H9 (cell line): ENCODE measurements around the gene GNB1L. TPM values are rescaled to one million over a fixed set of nuclear protein-coding genes. Genes with fewer than 3 reads are reported as not detected.

Experiments used
- DNase-seq: peaks from one replicate; pipeline ENCODE4 v3.0.0-alpha.2; 2017
- H2AFZ ChIP-seq: one replicate; pipeline ENCODE4 v1.6.1; 2013; ENCODE audit warnings: mild to moderate bottlenecking, low read length, control low read depth, moderate library complexity
- H2AK5ac ChIP-seq: 2 replicates; pipeline ENCODE4 v1.6.1; 2013; ENCODE audit warnings: low read length, control low read depth, mixed read lengths; ENCODE audit not compliant: insufficient read length
- H2BK120ac ChIP-seq: one replicate; pipeline ENCODE4 v1.6.1; 2013; ENCODE audit warnings: low read depth, mild to moderate bottlenecking, low read length, control low read depth, inconsistent platforms; ENCODE audit not compliant: poor library complexity, severe bottlenecking
- H2BK12ac ChIP-seq: 2 replicates; pipeline ENCODE4 v1.6.1; 2013; ENCODE audit warnings: low read length, control low read depth, mixed read lengths, low read depth; ENCODE audit not compliant: insufficient read length
- H2BK15ac ChIP-seq: 2 replicates; pipeline ENCODE4 v1.6.1; 2013; ENCODE audit warnings: low read depth, low read length, control low read depth
- H2BK20ac ChIP-seq: one replicate; pipeline ENCODE4 v1.6.1; 2013; ENCODE audit warnings: low read depth, mild to moderate bottlenecking, low read length, control low read depth, inconsistent platforms; ENCODE audit not compliant: poor library complexity, severe bottlenecking
- H2BK5ac ChIP-seq: 2 replicates; pipeline ENCODE4 v1.6.1; 2013; ENCODE audit warnings: low read length, control low read depth, mixed read lengths; ENCODE audit not compliant: insufficient read length
- H3K14ac ChIP-seq: 2 replicates; pipeline ENCODE4 v1.6.1; 2013; ENCODE audit warnings: low read length, control low read depth; ENCODE audit not compliant: insufficient read depth
- H3K18ac ChIP-seq: 2 replicates; pipeline ENCODE4 v1.6.1; 2013; ENCODE audit warnings: low read depth, mild to moderate bottlenecking, mixed read lengths, low read length, control low read depth; ENCODE audit not compliant: insufficient read length
- H3K23ac ChIP-seq: 2 replicates; pipeline ENCODE4 v1.6.1; 2013; ENCODE audit warnings: low read length, control low read depth, mixed read lengths, low read depth; ENCODE audit not compliant: insufficient read length
- H3K23me2 ChIP-seq: 2 replicates; pipeline ENCODE4 v1.6.1; 2013; ENCODE audit warnings: low read depth, mild to moderate bottlenecking, mixed read lengths, low read length, control low read depth; ENCODE audit not compliant: insufficient read length, poor library complexity, severe bottlenecking
- H3K27ac ChIP-seq: 2 replicates; pipeline ENCODE4 v1.5.1; 2013; ENCODE audit warnings: low read length, control low read depth, mixed read lengths, low read depth; ENCODE audit not compliant: insufficient read length
- H3K27me3 ChIP-seq: 2 replicates; pipeline ENCODE4 v1.6.1; 2013; ENCODE audit warnings: low read length, control low read depth, inconsistent platforms; ENCODE audit not compliant: insufficient read depth
- H3K4ac ChIP-seq: 2 replicates; pipeline ENCODE4 v1.6.1; 2013; ENCODE audit warnings: low read depth, mild to moderate bottlenecking, control low read depth, inconsistent platforms, low read length, moderate library complexity
- H3K4me1 ChIP-seq: 2 replicates; pipeline ENCODE4 v1.6.1; 2013; ENCODE audit warnings: low read length, control low read depth, inconsistent platforms; ENCODE audit not compliant: insufficient read depth
- H3K4me2 ChIP-seq: 2 replicates; pipeline ENCODE4 v1.6.1; 2013; ENCODE audit warnings: low read length, control low read depth, mixed read lengths; ENCODE audit not compliant: insufficient read length, insufficient read depth
- H3K56ac ChIP-seq: 2 replicates; pipeline ENCODE4 v1.6.1; 2013; ENCODE audit warnings: low read depth, mild to moderate bottlenecking, mixed read lengths, low read length, control low read depth; ENCODE audit not compliant: insufficient read length
- H3K79me1 ChIP-seq: 2 replicates; pipeline ENCODE4 v1.6.1; 2013; ENCODE audit warnings: low read depth, mild to moderate bottlenecking, moderate library complexity, low read length, control low read depth, inconsistent platforms; ENCODE audit not compliant: insufficient read depth, poor library complexity, severe bottlenecking
- H3K79me2 ChIP-seq: 2 replicates; pipeline ENCODE4 v1.6.1; 2013; ENCODE audit warnings: low read length, control low read depth, inconsistent platforms; ENCODE audit not compliant: insufficient read depth
- H3K9ac ChIP-seq: 2 replicates; pipeline ENCODE4 v1.6.1; 2013; ENCODE audit warnings: low read length, control low read depth, mixed read lengths; ENCODE audit not compliant: insufficient read length; ENCODE audit errors: extremely low read depth
- H3K9me3 ChIP-seq: one replicate; pipeline ENCODE4 v1.6.1; 2013; ENCODE audit warnings: low read depth, low read length, inconsistent platforms; ENCODE audit not compliant: control insufficient read depth
- H3T11ph ChIP-seq: one replicate; pipeline ENCODE4 v1.6.1; 2013; ENCODE audit warnings: mild to moderate bottlenecking, low read length, control low read depth, inconsistent platforms
- H4K20me1 ChIP-seq: one replicate; pipeline ENCODE4 v1.6.1; 2013; ENCODE audit not compliant: control insufficient read depth, insufficient read length, insufficient read depth
- H4K5ac ChIP-seq: 2 replicates; pipeline ENCODE4 v1.6.1; 2013; ENCODE audit warnings: low read depth, mild to moderate bottlenecking, mixed read lengths, low read length, control low read depth; ENCODE audit not compliant: insufficient read length
- H4K8ac ChIP-seq: replicated peaks from 2 replicates; pipeline ENCODE4 v1.6.1; 2013; ENCODE audit warnings: low read length, control low read depth, mixed read lengths, low read depth; ENCODE audit not compliant: insufficient read length
- H4K91ac ChIP-seq: 2 replicates; pipeline ENCODE4 v1.6.1; 2013; ENCODE audit warnings: low read depth, mild to moderate bottlenecking, moderate library complexity, mixed read lengths, low read length, control low read depth; ENCODE audit not compliant: insufficient read length
- H3K27ac Mint-ChIP-seq, 3 experiments: 2 replicates in 2 of 3; 3 replicates in 1 of 3; pipeline ENCODE4 v1.8.0; 2020 to 2021; ENCODE audit warnings: mixed read lengths in 3 of 3, mild to moderate bottlenecking in 1 of 3, moderate library complexity in 1 of 3
- H3K27me3 Mint-ChIP-seq: 2 replicates; pipeline ENCODE4 v1.8.0; 2021; ENCODE audit warnings: low read depth, mild to moderate bottlenecking, moderate library complexity, mixed read lengths
- H3K36me3 Mint-ChIP-seq, 3 experiments: 2 replicates in 2 of 3; 3 replicates in 1 of 3; pipeline ENCODE4 v1.8.0; 2020 to 2021; ENCODE audit warnings: low read depth in 3 of 3, mixed read lengths in 3 of 3; ENCODE audit not compliant: insufficient read depth in 1 of 3
- H3K4me1 Mint-ChIP-seq, 2 experiments: 2 replicates each; pipeline ENCODE4 v1.8.0; 2020; ENCODE audit warnings: mixed read lengths in 2 of 2
- H3K4me3 Mint-ChIP-seq, 2 experiments: 2 replicates in 1 of 2; 3 replicates in 1 of 2; pipeline ENCODE4 v1.8.0; 2020 to 2021; ENCODE audit warnings: mild to moderate bottlenecking in 2 of 2, mixed read lengths in 2 of 2, moderate library complexity in 1 of 2
- H3K9me3 Mint-ChIP-seq, 2 experiments: 2 replicates in 1 of 2; 3 replicates in 1 of 2; pipeline ENCODE4 v1.8.0; 2020; ENCODE audit warnings: mild to moderate bottlenecking in 2 of 2, mixed read lengths in 2 of 2, moderate library complexity in 1 of 2
- CTCF ChIP-seq: fragments of 200-600 bp; sonication (generic); conservative IDR thresholded peaks from 3 replicates; pipeline ENCODE4 v1.8.0; 2021; ENCODE audit warnings: antibody characterized with exemption, mild to moderate bottlenecking
- WGBS: extraction: QIAGEN DNeasy Blood & Tissue Kit; methylation state at CpG from one replicate; pipeline ENCODE4 v1.1.7; 2013; ENCODE audit warnings: missing lambda C conversion rate, low lambda C conversion rate, mixed read lengths; ENCODE audit not compliant: insufficient read length; ENCODE audit errors: extremely low coverage; 5-methylcytosine and 5-hydroxymethylcytosine counted together
- total RNA-seq: library from RNA; stranded (reverse); gene quantifications from 2 replicates; pipeline ENCODE4 v1.2.1, GENCODE V29; 2021

Gene GNB1L
- total RNA-seq, 1 experiment from 2014 or later, result 22.4 TPM

GRCh38 chr22:19855504-19856409 lies 1.1 kb upstream of the GNB1L start:
- peak overlapping the region; percentile 46 for H3K4me2 ChIP-seq
- H3K14ac ChIP-seq, result peak overlapping the region; percentile 85; the same call in 1 of the 2 replicates
- no peak overlapping the region for H2BK5ac ChIP-seq
- no peak overlapping the region for H2BK120ac ChIP-seq
- H3K79me1 ChIP-seq, result peaks cover 10% of the 10 kb centered on the region
- no peaks in the 10 kb centered on the region for H3K9me3 ChIP-seq
- no peak overlapping the region for H4K91ac ChIP-seq
- H2AK5ac ChIP-seq, result no peak overlapping the region
- H2BK12ac ChIP-seq, result no peak overlapping the region
- H3K23me2 ChIP-seq, result peaks cover 17% of the 10 kb centered on the region
- no peak overlapping the region for H3K56ac ChIP-seq
- no peaks in the 10 kb centered on the region; the same call in 1 of the 2 replicates for H3K4me1 ChIP-seq
- no peaks in the 10 kb centered on the region for H3K9me3 Mint-ChIP-seq
- WGBS, result no CpG with 5 or more reads among the region's 24 CpGs
- peak overlapping the region; percentile 33 to 92 (median 52); a peak in 2 of 7 replicates for H3K27ac Mint-ChIP-seq
- no peaks in the 10 kb centered on the region; the same call in none of the 2 replicates for H3K27me3 Mint-ChIP-seq
- no peak overlapping the region for H3K27ac ChIP-seq
- peaks cover 30 to 32% of the 10 kb centered on the region in 2 experiments for H3K4me1 Mint-ChIP-seq
- H4K8ac ChIP-seq, result no peak overlapping the region
- H2AFZ ChIP-seq, result no peak overlapping the region
- peaks cover 19 to 32% (median 28%) of the 10 kb centered on the region in 3 experiments; a peak in 6 of 7 replicates for H3K36me3 Mint-ChIP-seq
- no peak overlapping the region for H2BK15ac ChIP-seq
- H2BK20ac ChIP-seq, result no peak overlapping the region
- no peak overlapping the region for H3T11ph ChIP-seq
- H4K5ac ChIP-seq, result no peak overlapping the region
- peaks cover 13% of the 10 kb centered on the region; the same call in 1 of the 2 replicates for H3K79me2 ChIP-seq
- peak; percentile 58 for DNase-seq
- no peak overlapping the region for H3K18ac ChIP-seq
- no peaks in the 10 kb centered on the region for H4K20me1 ChIP-seq
- no peaks in the 10 kb centered on the region for H3K27me3 ChIP-seq
- H3K9ac ChIP-seq, result peak overlapping the region; percentile 28
- no peak overlapping the region for H3K23ac ChIP-seq
- TF ChIP-seq CTCF, result no peak
- H3K4ac ChIP-seq, result no peak overlapping the region
- H3K4me3 Mint-ChIP-seq, result peak overlapping the region; percentile 90 to 91
